Thymus (tissue), 11 donors: ENCODE measurements around the gene MKRN2OS. TPM values are rescaled to one million over a fixed set of nuclear protein-coding genes. Genes with fewer than 3 reads are reported as not detected.
"Not testable (repeated sequence)": the region's sequence is repeated elsewhere in the genome, so short reads cannot be mapped to it uniquely, and the experiment has no call there.

Experiments
- DNase-seq, 9 donors: peaks; one replicate each; pipeline ENCODE4 v3.0.0-alpha.2; 2013; ENCODE audit warnings: low spot score in 9 of 9, low read depth in 6 of 9, missing footprints in 1 of 9
- H3K27ac ChIP-seq, 2 donors: one replicate each; pipeline ENCODE4 v1.5.1; 2013; ENCODE audit warnings: control low read depth in 1 of 2, low read depth in 1 of 2, low read length in 1 of 2, mild to moderate bottlenecking in 1 of 2, moderate library complexity in 1 of 2
- H3K27me3 ChIP-seq, 2 donors: one replicate each; pipeline ENCODE4 v1.5.1; 2013; ENCODE audit warnings: low read length in 1 of 2; ENCODE audit not compliant: control insufficient read depth in 2 of 2, insufficient read depth in 1 of 2
- H3K36me3 ChIP-seq, 2 donors: one replicate each; pipeline ENCODE4 v1.5.1; 2013; ENCODE audit warnings: low read length in 1 of 2, mild to moderate bottlenecking in 1 of 2, moderate library complexity in 1 of 2; ENCODE audit not compliant: control insufficient read depth in 2 of 2, insufficient read depth in 2 of 2
- H3K4me1 ChIP-seq, 2 donors: one replicate each; pipeline ENCODE4 v1.5.1; 2013; ENCODE audit warnings: low read length in 2 of 2; ENCODE audit not compliant: control insufficient read depth in 2 of 2, insufficient read depth in 2 of 2
- H3K4me3 ChIP-seq, 2 donors: one replicate each; pipeline ENCODE4 v1.5.1; 2013; ENCODE audit warnings: low read length in 2 of 2, control low read depth in 1 of 2, mild to moderate bottlenecking in 1 of 2
- H3K9me3 ChIP-seq, 2 donors: one replicate each; pipeline ENCODE4 v1.5.1; 2013; ENCODE audit warnings: low read length in 1 of 2, mild to moderate bottlenecking in 1 of 2; ENCODE audit not compliant: control insufficient read depth in 2 of 2, insufficient read depth in 1 of 2
- WGBS: extraction: QIAGEN DNeasy Blood & Tissue Kit; methylation state at CpG from one replicate; pipeline ENCODE4 v1.1.7; 2013; 5-methylcytosine and 5-hydroxymethylcytosine counted together
- polyA plus RNA-seq: library from polyadenylated mRNA; stranded (reverse); fragments of 200-250 nt; gene quantifications from one replicate; pipeline ENCODE4 v1.2.3, GENCODE V29; 2013
- total RNA-seq: library from RNA; stranded (reverse); fragments of 120-200 nt; gene quantifications from one replicate; pipeline ENCODE4 v1.2.4, GENCODE V29; 2013
- donor health status: healthy.

MKRN2OS gene
- total and polyA plus RNA-seq, 2 donors: 0.09 to 0.78 TPM

GRCh38 chr3:12557473-12558100, 12.3 kb upstream of the MKRN2OS start:
- Histone ChIP-seq H3K9me3 (no peaks in the 10 kb centered on the region), H3K27me3 (peaks cover 0 to 7% of the 10 kb centered on the region in 2 donors), H3K4me1 (peaks cover 11 to 19% of the 10 kb centered on the region in 2 donors), H3K36me3 (peaks cover 0 to 3% of the 10 kb centered on the region in 2 donors), H3K4me3 (peak overlapping the region; percentile 82 to 98), H3K27ac (peak overlapping the region; percentile 94 to 98)
- DNase-seq: peak in 2 of 9 donors; percentile 9 to 30
- WGBS: 3% methylated on average over 18 of the region's 18 CpGs

GRCh38 chr3:12556690-12557472, 11.6 kb upstream of the MKRN2OS start, which contains the start of gene MKRN2:
Gene MKRN2 (plus strand): TSS chr3:12557087. CDS start chr3:12557151, 64 bp downstream.
- Histone ChIP-seq H3K4me1 (peaks cover 11 to 19% of the 10 kb centered on the region in 2 donors), H3K36me3 (peaks cover 0 to under 1% of the 10 kb centered on the region in 2 donors), H3K9me3 (no peaks in the 10 kb centered on the region), H3K4me3 (peak within 1 kb of the TSS; percentile 82 to 98), H3K27me3 (peaks cover 0 to 7% of the 10 kb centered on the region in 2 donors), H3K27ac (peak within 1 kb of the TSS; percentile 94 to 98)
- DNase-seq: peak; percentile 52 to 92 (median 81)
- WGBS: under 1% methylated on average over 77 of the region's 77 CpGs

- H3K4me1 ChIP-seq: peaks cover 11 to 19% of the 10 kb centered on the region in 2 donors
- WGBS: 2% methylated on average over 8 of the region's 8 CpGs
Measured at GRCh38 chr3:12556314-12556689, 11.0 kb upstream of the MKRN2OS start.

GRCh38 chr3:12553921-12554391, 8.7 kb upstream of the MKRN2OS start:
- no peaks in the 10 kb centered on the region for H3K9me3 ChIP-seq
- H3K27ac ChIP-seq: peak overlapping the region; percentile 42 to 81
- peak; percentile 21 to 79 (median 48) for DNase-seq
- H3K27me3 ChIP-seq: peaks cover 0 to 7% of the 10 kb centered on the region in 2 donors
- H3K4me3 ChIP-seq: peak overlapping the region; percentile 64 to 79
- H3K36me3 ChIP-seq: no peaks in the 10 kb centered on the region
- 5% methylated on average over 26 of the region's 26 CpGs for WGBS
- H3K4me1 ChIP-seq: peaks cover 8 to 17% of the 10 kb centered on the region in 2 donors

More at GRCh38 chr3:12556314-12556689, 11.0 kb upstream of the MKRN2OS start:
- Histone ChIP-seq H3K27ac (peak overlapping the region; percentile 59 to 64), H3K27me3 (peaks cover 0 to 7% of the 10 kb centered on the region in 2 donors), H3K36me3 (no peaks in the 10 kb centered on the region), H3K9me3 (no peaks in the 10 kb centered on the region), H3K4me3 (peak overlapping the region; percentile 82 to 98)
- DNase-seq: peak in 3 of 9 donors; percentile 9 to 22 (median 11)

- H3K27me3 ChIP-seq: peaks cover 0 to 5% of the 10 kb centered on the region in 2 donors
- H3K4me3 ChIP-seq: no peak overlapping the region
- 88% methylated on average over 7 of the region's 7 CpGs for WGBS
- H3K9me3 ChIP-seq: no peaks in the 10 kb centered on the region
- peaks cover 0 to 4% of the 10 kb centered on the region in 2 donors for H3K4me1 ChIP-seq
- H3K36me3 ChIP-seq: no peaks in the 10 kb centered on the region
- DNase-seq: no peak
- H3K27ac ChIP-seq: no peak overlapping the region
Measured at GRCh38 chr3:12549971-12550760, 4.9 kb upstream of the MKRN2OS start.

GRCh38 chr3:12544652-12545472, 437 bp downstream of the MKRN2OS start:
- no peak overlapping the region for H3K4me3 ChIP-seq
- H3K9me3 ChIP-seq: no peaks in the 10 kb centered on the region
- no peak overlapping the region for H3K27ac ChIP-seq
- 93% methylated on average over 11 of the region's 11 CpGs for WGBS
- no peaks in the 10 kb centered on the region for H3K27me3 ChIP-seq
- no peak for DNase-seq
- H3K4me1 ChIP-seq: no peaks in the 10 kb centered on the region
- peaks cover 0 to 7% of the 10 kb centered on the region in 2 donors for H3K36me3 ChIP-seq

GRCh38 chr3:12543497-12543896, 1.8 kb downstream of the MKRN2OS start:
- WGBS: 94% methylated on average over 12 of the region's 12 CpGs
- H3K27ac ChIP-seq, H3K9me3 ChIP-seq, H3K36me3 ChIP-seq, H3K27me3 ChIP-seq, H3K4me1 ChIP-seq, H3K4me3 ChIP-seq, DNase-seq: not testable (repeated sequence)

- H3K36me3 ChIP-seq: peaks cover 0 to 7% of the 10 kb centered on the region in 2 donors
- 83% methylated on average over 8 of the region's 8 CpGs for WGBS
- H3K27ac ChIP-seq: no peak overlapping the region
- H3K27me3 ChIP-seq: no peaks in the 10 kb centered on the region
- H3K4me1 ChIP-seq: no peaks in the 10 kb centered on the region
- no peaks in the 10 kb centered on the region for H3K9me3 ChIP-seq
- no peak overlapping the region for H3K4me3 ChIP-seq
- no peak for DNase-seq
Measured at GRCh38 chr3:12541625-12542024, 3.7 kb downstream of the MKRN2OS start.
